Stimulated activated CD8-positive, alpha-beta memory T cell treated with anti-CD3 and anti-CD28 coated beads, Interleukin-7, amount 100 ng/mL, for 48 hours (primary cell): ENCODE measurements around the gene PLAC1.

Source experiments
- DNase-seq, 2 donors: peaks; one replicate each; pipeline ENCODE4 v3.0.0-alpha.2; 2020; ENCODE audit warnings: low read depth in 1 of 2; ENCODE audit errors: extremely low read depth in 1 of 2

Gene PLAC1

GRCh38 chrX:134592303-134592702, 66.0 kb downstream of the PLAC1 start:
- DNase-seq: no peak

- no peak for DNase-seq
Observed at GRCh38 chrX:134591502-134591901, 66.8 kb downstream of the PLAC1 start.

GRCh38 chrX:134588806-134589205, 69.5 kb downstream of the PLAC1 start:
- no peak for DNase-seq

GRCh38 chrX:134580907-134581306, 77.4 kb downstream of the PLAC1 start:
- DNase-seq: no peak

GRCh38 chrX:134573683-134574035, 84.6 kb downstream of the PLAC1 start:
- no peak for DNase-seq

GRCh38 chrX:134572816-134573682, 85.2 kb downstream of the PLAC1 start:
- no peak for DNase-seq

GRCh38 chrX:134571796-134572195, 86.5 kb downstream of the PLAC1 start:
- no peak for DNase-seq

- no peak for DNase-seq
Observed at GRCh38 chrX:134570899-134571298, 87.4 kb downstream of the PLAC1 start.

- no peak for DNase-seq
Observed at GRCh38 chrX:134570509-134570846, 87.8 kb downstream of the PLAC1 start.

GRCh38 chrX:134569306-134569705, 89.0 kb downstream of the PLAC1 start:
- DNase-seq: no peak

GRCh38 chrX:134568285-134569016, 89.8 kb downstream of the PLAC1 start:
- DNase-seq: no peak

- no peak for DNase-seq
Observed at GRCh38 chrX:134566506-134566905, 91.8 kb downstream of the PLAC1 start.

- no peak for DNase-seq
Observed at GRCh38 chrX:134562002-134562401, 96.3 kb downstream of the PLAC1 start.

- DNase-seq: no peak
Observed at GRCh38 chrX:134558133-134558532, 100.1 kb downstream of the PLAC1 start.

- DNase-seq: no peak
Observed at GRCh38 chrX:134554291-134554690, 104.0 kb downstream of the PLAC1 start.

- no peak for DNase-seq
Observed at GRCh38 chrX:134552351-134552750, 105.9 kb downstream of the PLAC1 start.

GRCh38 chrX:134551376-134552048, 106.8 kb downstream of the PLAC1 start:
- DNase-seq: no peak

GRCh38 chrX:134548257-134549201, 109.7 kb downstream of the PLAC1 start:
- no peak for DNase-seq

- no peak for DNase-seq
Observed at GRCh38 chrX:134547047-134547679, 111.1 kb downstream of the PLAC1 start.

GRCh38 chrX:134546187-134546586, 112.1 kb downstream of the PLAC1 start:
- no peak for DNase-seq
